ENCODE data around the gene SNX9.
A peak's percentile ranks its signal among the peaks of the same experiment; 100 is the strongest.
"Not testable (repeated sequence)": the region's sequence is repeated elsewhere in the genome, so short reads cannot be mapped to it uniquely, and the experiment has no call there.

Gene SNX9

DNA sequence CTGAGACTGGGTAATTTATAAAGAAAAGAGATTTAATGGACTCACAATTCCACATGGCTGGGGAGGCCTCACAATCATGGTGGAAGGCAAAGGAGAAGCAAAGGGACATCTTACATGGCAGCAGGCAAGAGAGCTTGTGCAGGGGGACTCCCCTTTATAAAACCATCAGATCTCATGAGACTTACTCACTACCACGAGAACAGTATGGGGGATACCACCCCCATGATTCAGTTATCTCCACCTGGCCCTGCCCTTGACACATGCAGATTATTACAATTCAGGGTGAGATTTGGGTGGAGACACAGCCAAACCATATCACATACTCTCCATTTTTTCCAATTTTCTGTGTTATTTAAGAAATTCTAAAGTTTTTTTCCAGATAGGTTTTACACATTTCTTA, 35.6 kb downstream of the SNX9 start:
- not testable (repeated sequence) for DNase-seq (ENCODE audit: low read depth in 2 of 2)

DNA sequence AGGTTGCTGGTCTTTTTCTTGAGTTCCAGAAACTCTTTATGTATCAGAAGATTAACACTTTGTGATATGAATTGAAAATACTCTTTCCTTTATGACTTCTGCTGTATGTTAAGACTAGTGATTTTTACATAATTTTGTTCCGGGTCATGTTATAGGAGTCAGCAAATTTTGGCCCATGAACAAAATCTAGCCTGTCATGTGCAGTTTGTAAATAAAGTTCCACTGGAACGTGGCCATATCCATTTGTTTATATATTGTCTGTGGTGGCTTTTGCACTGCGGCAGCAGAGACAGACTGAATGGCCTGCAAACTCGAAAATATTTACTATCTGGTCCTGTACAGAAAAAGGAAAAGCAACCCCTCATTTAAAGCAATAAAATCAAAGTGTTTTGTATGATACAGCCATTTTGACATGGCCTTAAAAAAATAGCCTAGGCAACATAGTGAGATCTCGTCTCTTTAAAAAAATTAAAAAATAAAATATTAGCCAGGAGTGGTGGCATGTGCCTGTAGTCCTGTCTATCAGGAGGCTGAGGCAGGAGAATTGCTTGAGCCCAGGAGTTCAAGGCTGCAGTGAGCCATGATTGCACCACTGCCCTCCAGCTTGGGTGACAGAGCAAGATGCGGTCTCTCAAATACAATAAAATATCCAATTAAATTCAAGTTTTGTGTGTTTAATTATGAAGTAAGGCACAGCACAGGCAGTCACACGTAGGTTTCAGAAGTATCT, 36.9 kb downstream of the SNX9 start:
- no peak for DNase-seq (ENCODE audit: low read depth in 2 of 2)

- DNase-seq (ENCODE audit: low read depth in 2 of 2), result no peak
Observed at GRCh38 chr6:157860505-157860991, 37.5 kb downstream of the SNX9 start.

GRCh38 chr6:157861184-157861583, 38.1 kb downstream of the SNX9 start:
- DNase-seq (ENCODE audit: low read depth in 2 of 2), result no peak

DNA sequence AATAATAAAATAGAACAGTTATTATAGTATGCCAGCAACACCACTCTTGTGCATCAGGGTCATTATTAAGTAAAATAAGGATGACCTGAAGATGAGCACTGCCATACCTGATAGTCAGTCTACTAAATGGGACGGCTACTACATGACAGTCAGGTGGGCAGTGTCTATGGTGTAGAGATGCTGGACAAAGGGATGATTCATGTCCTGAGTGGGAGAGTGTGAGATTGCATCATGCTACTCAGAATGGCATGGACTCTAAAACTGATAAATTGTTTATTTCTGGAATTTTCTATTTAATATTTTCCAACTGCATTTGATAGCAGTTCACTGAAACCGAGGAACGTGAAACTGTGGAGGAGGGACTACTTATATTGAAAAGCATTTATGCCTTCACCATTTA, 38.8 kb downstream of the SNX9 start:
- no peak for DNase-seq (ENCODE audit: low read depth in 2 of 2)

DNA sequence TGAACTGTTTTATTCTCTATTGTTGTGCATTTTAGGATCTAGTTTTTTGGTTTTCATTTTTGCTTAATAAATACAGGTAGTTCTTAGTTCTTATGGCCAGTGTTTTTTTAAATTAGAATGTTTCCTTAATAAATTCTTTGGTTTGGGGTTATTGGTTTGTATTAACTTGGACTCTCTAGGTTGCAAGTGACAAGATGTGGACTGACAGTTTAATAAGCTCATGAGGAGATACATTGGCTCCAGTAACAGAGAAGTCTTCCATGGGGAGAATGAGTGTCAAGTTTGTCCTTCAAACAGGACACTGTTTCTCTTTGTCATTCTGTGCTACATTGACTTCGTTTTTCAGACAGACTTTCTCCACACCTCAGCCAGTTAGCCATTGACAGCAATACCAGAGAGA, 39.7 kb downstream of the SNX9 start:
- DNase-seq (ENCODE audit: low read depth in 2 of 2), result no peak

DNA sequence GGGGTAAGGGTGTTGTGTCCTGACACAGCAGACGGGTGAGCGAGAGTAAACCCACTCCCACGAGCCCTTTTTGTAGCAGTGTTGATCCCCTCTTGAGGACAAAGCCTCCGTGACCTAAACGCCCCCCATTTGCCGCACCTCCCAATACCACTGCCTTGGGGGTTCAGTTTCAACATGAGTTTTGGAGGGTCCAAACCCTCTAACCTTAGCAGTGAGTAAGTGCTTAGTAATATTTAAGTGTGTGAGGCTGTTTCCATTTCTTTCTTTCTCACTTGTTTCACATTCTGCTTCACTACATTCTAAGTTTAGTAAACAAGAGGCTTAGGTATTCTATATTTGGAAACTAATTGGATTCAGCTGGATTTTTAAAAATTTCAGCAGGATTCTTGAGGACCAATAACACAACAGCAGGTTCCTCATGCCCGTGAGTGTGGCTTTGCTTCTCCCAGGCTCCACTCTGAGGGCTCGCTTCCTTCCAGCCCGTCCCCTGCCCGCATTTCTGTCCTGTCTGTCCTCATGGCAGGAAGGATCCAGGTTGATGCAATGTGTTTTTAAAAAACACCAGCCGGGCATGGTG, 41.2 kb downstream of the SNX9 start:
- no peak for DNase-seq (ENCODE audit: low read depth in 2 of 2)

GRCh38 chr6:157865249-157865648, 42.2 kb downstream of the SNX9 start:
- DNase-seq (ENCODE audit: low read depth in 2 of 2), result no peak

- DNase-seq (ENCODE audit: low read depth in 2 of 2), result no peak
Observed at GRCh38 chr6:157867155-157867559, 44.1 kb downstream of the SNX9 start.

DNA sequence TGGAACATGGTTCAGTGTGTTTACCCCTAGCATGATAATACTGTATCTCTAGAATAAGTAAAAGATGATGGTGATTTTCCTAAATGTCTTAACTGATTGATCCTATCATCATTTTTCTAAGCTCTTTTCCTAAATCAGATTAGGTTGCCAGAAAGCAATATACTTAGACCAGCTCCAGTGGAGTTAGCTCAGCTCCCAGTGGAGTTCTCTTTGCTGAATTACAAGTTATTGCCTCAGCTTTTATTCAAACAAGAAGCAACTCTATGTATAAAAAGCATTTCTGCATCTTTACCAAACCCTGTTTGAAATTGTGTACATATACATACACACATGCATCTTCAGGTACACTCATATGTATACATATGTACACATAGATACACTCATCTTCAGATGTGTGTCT, 44.9 kb downstream of the SNX9 start:
- DNase-seq (ENCODE audit: low read depth in 2 of 2), result no peak

DNA sequence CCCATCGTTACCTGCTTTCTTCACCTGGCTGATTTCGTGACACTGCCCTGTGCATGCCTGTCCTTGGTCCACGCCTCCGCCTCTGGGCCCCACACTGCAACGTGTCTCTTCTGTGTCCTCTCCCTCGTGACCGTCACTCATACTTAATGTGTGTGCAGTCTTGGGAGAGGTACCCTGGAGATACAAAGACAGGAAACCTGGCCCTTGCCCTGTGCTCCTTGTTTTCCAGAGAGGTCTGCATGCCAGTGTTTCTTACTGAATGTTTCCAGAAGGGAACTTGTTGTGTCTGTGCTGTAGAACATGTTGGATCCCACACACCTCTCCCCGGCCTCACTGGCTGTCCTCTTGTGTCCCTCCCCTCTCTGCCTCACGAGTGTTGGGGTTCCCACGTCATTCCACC, 45.8 kb downstream of the SNX9 start:
- no peak for DNase-seq (ENCODE audit: low read depth in 2 of 2)

DNA sequence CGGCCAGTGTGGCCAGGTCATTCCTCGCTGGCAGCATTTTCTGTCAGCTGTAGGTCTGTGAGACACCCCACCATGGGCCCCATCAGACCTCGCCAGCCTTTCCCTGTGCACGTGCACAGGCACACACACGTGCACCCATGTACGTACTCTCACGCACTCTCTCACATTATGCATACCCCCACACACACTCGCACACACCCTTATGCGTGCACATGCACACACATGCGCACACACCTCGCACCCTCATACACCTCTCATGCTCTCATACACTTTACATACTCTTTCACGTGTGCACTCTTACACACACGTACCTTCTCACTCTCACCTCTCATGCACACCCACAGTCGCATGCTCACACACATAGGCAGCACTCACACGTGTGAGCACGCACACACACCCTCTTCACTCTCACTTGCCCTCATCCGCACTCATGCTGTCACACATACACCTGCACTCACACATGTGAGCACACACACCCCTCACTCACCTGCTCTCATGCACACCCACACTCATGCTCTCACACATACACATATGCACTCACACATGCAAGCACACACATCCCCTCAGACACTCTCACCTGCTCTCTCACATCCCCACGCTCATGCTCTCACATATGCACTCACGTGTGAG, 46.7 kb downstream of the SNX9 start:
- DNase-seq (ENCODE audit: low read depth in 2 of 2), result no peak

- DNase-seq (ENCODE audit: low read depth in 2 of 2), result peak; percentile 79 to 88
Observed at GRCh38 chr6:157873735-157874344, 50.8 kb downstream of the SNX9 start.

- no peak for DNase-seq (ENCODE audit: low read depth in 2 of 2)
Observed at GRCh38 chr6:157877149-157877548, 54.1 kb downstream of the SNX9 start.

DNA sequence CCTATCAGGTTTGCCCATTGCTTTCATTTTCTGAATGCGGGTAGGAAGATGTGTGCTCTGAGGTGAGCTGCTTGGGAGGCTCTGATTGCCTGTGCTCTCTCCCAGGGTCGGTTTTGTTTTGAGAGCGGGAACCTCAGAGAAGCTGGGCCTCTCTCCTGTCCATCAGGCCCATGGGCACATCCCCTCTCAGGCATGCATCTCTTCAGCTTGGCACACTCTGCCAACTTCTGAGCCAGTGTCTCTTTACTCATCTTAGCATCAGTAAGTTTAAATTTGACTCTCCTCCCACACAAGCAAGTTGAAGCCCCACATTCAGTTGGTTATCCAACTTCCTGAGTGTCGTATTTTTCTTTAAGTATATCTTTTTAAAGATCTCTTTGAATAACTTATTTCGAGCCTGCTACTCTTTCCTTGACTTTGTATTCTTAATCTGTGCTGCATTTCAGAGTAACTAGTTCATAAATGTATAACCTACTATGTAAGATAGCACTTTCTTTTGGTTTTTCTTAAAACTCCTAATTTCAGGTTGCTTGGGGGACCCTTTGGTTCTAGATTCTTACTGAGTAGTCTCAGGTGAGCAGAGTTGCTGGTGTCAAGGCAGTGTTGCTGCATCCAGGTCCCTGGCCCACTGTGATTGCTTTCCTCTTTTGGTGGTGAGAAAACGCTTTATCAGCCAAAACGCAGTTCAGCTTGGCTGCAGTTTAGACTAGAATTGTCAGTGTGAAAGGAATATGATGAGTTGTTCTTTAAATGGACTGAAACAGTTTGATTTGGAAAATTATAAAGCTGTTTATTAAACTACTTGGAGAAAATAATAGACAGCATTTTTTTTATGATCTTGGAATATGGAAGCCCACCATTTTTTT, 54.8 kb downstream of the SNX9 start:
- no peak for DNase-seq (ENCODE audit: low read depth in 2 of 2)

GRCh38 chr6:157879034-157879872, 56.2 kb downstream of the SNX9 start:
- DNase-seq (ENCODE audit: low read depth in 2 of 2), result no peak

- DNase-seq (ENCODE audit: low read depth in 2 of 2), result no peak
Observed at GRCh38 chr6:157879873-157880254, 56.8 kb downstream of the SNX9 start.

DNA sequence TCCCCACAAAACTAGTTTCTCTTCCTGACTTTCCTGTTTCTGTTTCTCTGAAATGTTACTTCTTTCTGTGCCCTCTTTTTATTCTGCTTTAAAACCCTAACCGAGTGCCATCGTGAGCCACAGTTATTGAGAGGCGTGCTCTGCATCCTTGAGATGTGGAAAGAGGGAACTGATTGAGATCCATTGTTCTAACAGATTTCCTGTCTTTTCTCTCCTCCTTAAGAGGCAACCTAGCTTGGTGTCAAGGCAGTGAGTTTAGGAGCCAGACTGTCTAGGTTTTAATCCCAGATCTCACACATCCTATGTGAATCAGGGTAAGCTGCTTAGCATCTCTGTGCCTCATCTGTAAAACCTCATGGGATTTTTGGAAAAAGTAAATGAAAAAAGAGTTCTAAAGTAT, 57.5 kb downstream of the SNX9 start:
- DNase-seq (ENCODE audit: low read depth in 2 of 2), result no peak

GRCh38 chr6:157881342-157881741, 58.3 kb downstream of the SNX9 start:
- no peak for DNase-seq (ENCODE audit: low read depth in 2 of 2)

- DNase-seq (ENCODE audit: low read depth in 2 of 2), result no peak
Observed at GRCh38 chr6:157884756-157885155, 61.7 kb downstream of the SNX9 start.

All from activated CD4-positive, alpha-beta T cell treated with anti-CD3 and anti-CD28 coated beads for 24 hours (primary cell).